NCI-H1417 treated with DMSO at 0.1 percent for 48 hours (cell line): ENCODE data around the gene ELF1.
"Not testable (repeated sequence)": the region's sequence is repeated elsewhere in the genome, so short reads cannot be mapped to it uniquely, and the experiment has no call there.

Source experiments
- DNase-seq: peaks from one replicate; lab custom pipeline; 2025; lab: John Stamatoyannopoulos, UW

Gene ELF1

DNA sequence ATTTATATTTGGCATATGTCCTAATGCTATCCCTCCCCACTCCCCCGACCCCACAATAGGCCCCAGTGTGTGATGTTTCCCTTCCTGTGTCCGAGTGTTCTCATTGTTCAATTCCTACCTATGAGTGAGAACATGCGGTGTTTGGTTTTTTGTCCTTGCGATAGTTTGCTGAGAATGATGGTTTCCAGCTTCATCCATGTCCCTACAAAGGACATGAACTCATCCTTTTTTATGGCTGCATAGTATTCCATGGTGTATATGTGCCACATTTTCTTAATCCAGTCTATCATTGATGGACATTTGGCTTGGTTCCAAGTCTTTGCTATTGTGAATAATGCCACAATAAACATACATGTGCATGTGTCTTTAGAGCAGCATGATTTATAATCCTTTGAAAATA lies 23.3 kb upstream of the ELF1 start:
- not testable (repeated sequence) for DNase-seq

DNA sequence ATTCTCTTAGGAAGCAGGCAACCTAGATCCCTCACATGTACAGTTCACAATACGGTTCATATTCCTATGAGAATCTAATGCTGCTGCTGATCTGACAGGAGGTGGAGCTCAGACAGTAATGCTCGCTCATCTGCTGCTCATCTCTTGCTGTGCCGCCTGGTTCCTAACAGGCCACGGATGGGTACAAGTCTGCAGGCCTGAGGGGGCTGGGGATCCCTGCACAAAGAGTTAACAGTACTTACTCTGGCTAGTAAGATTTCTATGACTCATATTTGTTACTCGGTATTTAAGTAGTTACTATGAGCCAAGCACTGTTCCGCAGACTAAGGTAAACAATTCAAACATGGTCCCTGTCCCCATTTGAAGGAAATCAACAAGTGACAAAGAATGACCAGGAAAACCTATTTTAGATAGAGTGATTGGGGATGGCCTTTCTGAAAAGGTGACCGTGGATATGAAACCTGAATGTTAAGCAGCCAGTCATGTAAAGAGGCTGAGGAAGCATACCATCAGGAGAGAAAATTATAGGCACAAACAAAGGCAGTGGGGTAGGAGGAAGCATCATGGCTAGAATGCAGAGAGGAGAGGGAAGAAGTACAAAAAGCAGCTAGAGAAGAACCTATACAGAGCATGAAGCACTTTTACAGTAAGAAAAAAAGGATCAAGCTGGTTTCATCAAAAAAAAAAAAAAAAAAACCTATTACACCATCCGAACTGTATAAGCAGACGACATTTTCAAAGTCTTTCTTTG lies 21.6 kb upstream of the ELF1 start:
- no peak for DNase-seq

DNA sequence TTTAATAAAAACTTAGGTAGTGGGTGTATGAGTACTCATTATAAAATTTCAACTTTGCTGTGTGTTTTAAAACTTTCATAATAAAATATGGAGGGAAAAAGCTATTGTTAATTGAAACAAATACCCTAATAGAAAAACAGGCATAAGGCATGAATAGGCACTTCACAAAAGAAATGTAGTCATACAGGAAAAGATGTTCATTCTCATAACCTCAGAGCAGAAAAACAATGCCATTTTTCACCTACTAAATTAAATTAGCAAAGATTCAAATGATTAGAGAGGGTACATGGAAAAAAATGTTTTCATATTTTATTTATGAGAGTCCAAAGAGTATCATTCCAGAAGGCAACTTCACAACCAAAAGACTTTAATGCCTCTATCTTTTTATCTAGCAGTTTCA lies 20.6 kb upstream of the ELF1 start:
- DNase-seq = no peak

DNA sequence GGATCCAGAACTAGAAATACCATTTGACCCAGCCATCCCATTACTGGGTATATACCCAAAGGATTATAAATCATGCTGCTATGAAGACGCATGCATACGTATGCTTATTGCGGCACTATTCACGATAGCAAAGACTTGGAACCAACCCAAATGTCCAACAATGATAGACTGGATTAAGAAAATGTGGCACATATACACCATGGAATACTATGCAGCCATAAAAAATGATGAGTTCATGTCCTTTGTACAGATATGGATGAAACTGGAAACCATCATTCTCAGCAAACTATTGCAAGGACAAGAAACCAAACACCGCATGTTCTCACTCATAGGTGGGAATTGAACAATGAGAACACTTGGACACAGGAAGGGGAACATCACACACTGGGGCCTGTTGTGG lies 17.4 kb upstream of the ELF1 start:
- DNase-seq = not testable (repeated sequence)

GRCh38 chr13:41034881-41035280 lies 15.8 kb upstream of the ELF1 start:
- no peak for DNase-seq

- no peak for DNase-seq
Measured at GRCh38 chr13:41034382-41034781, 15.3 kb upstream of the ELF1 start.

GRCh38 chr13:41032691-41033376 lies 13.7 kb upstream of the ELF1 start:
- no peak for DNase-seq

- no peak for DNase-seq
Measured at GRCh38 chr13:41029629-41030028, 10.5 kb upstream of the ELF1 start.

DNA sequence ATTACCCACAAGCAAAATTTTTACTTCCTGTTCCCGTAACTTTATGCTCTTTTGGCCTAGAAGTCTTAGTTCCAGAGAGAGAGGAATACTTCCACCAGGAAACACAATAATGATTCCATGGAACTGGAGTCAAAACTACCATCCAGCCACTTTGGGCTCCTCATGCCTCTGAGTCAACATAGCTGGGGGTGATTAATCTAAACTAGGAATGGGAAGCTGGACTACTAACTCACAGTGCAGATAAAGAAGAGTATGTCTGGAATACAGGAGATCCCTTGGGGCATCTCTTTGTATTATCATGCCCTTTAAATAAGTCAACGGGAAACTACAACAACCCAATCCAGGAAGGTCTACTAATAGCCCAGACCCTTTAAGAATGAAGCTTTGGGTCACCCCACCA lies 8.9 kb upstream of the ELF1 start:
- no peak for DNase-seq

- DNase-seq = no peak
Measured at GRCh38 chr13:41026788-41027187, 7.7 kb upstream of the ELF1 start.

GRCh38 chr13:41025518-41025917 lies 6.4 kb upstream of the ELF1 start:
- no peak for DNase-seq

- DNase-seq = no peak
Measured at GRCh38 chr13:41019578-41020347, 647 bp upstream of the ELF1 start.

GRCh38 chr13:41018602-41018948 lies 541 bp downstream of the ELF1 start:
- DNase-seq = no peak

DNA sequence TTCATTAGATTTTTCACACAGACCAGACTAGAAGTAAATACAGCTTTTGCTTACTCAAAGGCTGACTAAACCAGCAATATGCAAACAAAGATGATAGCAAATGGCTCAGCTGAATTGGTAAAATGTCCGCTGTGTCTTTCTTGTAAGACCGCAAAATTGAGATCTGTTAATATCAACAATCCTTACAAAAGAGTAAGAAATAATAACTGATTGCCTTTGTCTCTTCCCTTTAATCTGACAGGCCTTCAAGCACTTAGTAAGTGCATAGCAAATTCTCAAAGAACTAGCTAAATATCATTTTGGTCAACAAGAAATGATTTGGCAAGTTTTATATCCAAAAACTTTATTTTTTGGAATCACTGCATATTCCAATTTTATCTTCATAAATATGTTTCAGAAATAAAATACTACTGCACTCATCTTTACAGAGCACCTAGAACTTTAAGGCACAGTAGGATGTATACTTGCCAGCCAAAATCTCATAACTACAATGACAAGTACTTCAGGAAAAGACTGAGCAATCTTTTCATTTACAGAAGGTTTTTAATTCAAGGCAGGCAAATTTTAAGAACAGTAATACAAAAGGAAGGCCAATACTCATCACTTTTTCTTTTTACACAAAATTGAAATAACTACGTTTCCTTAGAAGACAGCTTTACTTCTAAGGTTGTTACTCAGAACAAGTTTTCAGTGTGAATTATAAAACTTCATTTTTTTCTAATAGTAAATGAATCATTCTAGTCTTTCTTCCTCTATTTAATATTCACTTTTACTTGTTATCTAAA lies 1.1 kb downstream of the ELF1 start:
- DNase-seq = no peak

DNA sequence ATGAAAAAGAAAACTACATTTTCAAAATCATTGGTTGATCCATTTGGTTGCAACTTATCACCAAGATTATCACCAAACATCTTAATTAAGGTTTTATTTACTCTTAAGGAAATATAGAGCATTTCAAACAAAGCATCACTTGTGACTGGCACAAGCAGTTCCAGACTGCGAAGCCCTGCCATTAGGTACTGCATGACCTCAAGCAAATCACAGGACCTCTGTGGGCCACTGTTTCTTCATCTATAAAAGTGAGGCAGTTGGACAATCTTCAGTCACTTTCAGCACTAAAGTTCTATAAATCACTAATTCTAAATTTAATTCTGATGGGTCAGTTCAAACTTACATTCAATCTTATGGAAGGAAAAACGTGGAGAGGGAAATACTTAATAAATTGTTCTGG lies 2.0 kb downstream of the ELF1 start:
- DNase-seq = no peak

GRCh38 chr13:41015920-41016319 lies 3.2 kb downstream of the ELF1 start:
- DNase-seq = no peak

DNA sequence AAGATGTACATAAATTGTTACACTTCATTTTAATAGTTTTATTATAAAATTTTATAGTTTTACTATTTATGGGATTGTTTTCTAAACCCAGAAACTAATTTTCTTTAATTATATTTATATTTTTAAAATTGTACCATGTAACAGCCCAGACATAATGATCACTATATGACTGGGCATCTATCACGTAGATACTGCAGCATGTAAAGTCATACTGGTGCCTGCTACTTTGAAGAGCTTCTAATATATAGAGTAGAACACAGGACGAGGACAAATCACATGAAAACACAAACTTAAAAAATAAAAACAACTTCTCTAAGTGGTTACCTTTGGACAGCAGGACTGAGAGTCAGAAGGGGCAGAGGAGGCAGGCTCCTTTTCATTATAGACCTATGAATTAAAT lies 5.3 kb downstream of the ELF1 start:
- no peak for DNase-seq

DNA sequence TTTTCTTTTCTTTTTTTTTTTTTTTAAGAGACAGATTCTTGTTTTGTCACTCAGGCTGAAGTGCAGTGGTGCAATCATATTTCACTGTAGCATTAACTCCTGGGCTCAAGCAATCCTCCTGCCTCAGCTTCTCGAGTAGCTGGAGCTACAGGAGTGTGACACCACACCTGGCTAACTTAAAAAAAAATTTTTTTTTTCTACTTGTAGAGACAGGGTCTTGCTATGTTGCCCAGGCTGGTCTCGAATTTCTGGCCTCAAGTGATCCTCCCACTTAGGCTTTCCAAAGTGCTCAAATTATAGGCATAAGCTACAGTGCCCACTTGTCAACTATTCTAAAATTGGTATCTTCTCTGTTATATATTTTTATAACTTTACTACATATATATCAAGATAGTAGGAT lies 6.6 kb downstream of the ELF1 start:
- DNase-seq = no peak

DNA sequence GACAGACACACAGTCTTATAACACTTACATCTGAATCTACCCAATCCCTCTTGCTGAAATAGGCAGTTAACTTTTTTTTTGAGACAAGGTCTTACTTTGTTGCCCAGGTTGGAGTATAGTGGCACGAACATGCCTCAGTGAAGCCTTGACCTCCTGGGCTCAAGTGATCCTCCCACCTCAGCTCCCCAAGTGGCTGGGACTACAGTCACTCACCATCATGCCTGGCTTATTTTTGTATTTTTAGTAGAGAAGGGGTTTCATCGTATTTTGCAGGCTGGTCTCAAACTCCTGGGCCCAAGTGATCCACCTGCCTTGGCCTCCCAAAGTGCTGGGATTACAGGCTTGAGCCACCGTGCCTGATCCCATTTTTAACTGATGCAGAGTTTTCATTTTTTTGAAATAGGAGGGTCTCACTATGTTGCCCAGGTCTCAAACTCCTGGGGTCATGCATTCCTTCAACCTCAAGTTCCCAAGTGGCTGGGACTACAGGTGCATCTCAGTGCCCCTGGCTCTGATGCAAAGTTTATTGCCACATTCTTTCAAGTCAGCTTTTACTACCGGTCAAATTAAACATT lies 7.6 kb downstream of the ELF1 start:
- DNase-seq = no peak

- no peak for DNase-seq
Measured at GRCh38 chr13:41008349-41008980, 10.7 kb downstream of the ELF1 start.

- DNase-seq = no peak
Measured at GRCh38 chr13:41007744-41008128, 11.4 kb downstream of the ELF1 start.
